ENCODE data around the gene ASIC1. TPM values are rescaled to one million over a fixed set of nuclear protein-coding genes. Genes with fewer than 3 reads are reported as not detected.

Gene ASIC1
- total and polyA plus RNA-seq, 2 experiments from 2014 or later = 0.76 to 1.5 TPM

DNA sequence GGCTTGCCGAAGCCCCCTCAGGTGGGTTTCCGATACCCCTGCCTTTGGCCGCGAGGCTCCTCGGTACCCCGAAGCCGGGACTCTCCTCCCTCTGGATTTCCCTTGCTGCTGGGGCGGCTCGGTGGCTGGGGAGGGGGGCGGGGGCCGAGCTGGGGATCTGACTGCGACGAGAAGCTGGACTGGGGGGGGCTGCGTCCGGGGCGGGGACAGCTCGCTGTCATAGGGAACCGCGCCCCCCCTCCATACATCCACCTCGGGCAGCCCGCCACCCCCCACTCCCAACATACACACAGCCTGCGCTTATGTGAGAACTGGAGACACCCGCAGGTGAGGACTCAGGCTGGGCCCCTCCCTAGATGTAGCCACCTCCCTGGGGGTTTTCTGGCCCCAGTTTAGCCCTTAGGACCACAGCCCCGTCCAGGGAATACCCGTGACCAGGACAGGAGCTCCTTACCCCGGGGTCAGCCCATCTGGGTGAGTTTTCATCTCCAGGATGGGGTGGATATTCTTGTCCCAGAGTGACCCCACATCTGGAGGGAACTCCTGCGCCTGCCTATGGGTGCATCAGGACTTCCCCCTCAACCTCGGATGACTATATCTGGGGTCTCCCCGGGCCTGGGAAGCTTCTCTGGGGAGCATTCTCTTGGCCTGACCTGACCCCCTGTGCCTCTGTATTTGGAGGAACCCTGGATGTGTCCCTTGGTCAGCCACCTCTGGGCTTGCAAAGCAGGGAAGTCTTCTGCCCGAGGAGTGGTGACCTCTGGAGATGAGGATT lies 687 bp downstream of the ASIC1 start:
- Histone ChIP-seq H2AFZ (peak overlapping the region; percentile 63; the same call in 1 of the 2 replicates), H3K79me2 (replicated peaks; ENCODE audit: insufficient read depth) (no peaks in the 10 kb centered on the region), H3K36me3 (ENCODE audit: insufficient read depth) (no peaks in the 10 kb centered on the region), H3K27ac (ENCODE audit: low read depth) (no peak overlapping the region), H3K4me1 (ENCODE audit: insufficient read depth) (peaks cover 9% of the 10 kb centered on the region), H3F3A (replicated peaks; ENCODE audit: low read depth) (peaks cover 9% of the 10 kb centered on the region), H4K20me1 (replicated peaks; ENCODE audit: insufficient read depth) (no peaks in the 10 kb centered on the region), H3K4me3 (peak overlapping the region; percentile 77), H3K9me2 (ENCODE audit: insufficient read depth) (no peaks in the 10 kb centered on the region), H3K4me2 (peak overlapping the region; percentile 94), H3K27me3 (ENCODE audit: insufficient read depth) (peaks cover 91% of the 10 kb centered on the region)
- H3K27ac Mint-ChIP-seq = no peak overlapping the region
- no peaks in the 10 kb centered on the region; the same call in 2 of the 3 replicates for H3K36me3 Mint-ChIP-seq (ENCODE audit: low read depth)
- H3K27me3 Mint-ChIP-seq (ENCODE audit: insufficient read depth, low read depth, poor library complexity) = peaks cover 58% of the 10 kb centered on the region
- ATAC-seq (peak; percentile 5; the same call in 1 of the 3 replicates), DNase-seq (ENCODE audit: low spot score) (no peak)
- no peaks in the 10 kb centered on the region; the same call in 1 of the 3 replicates for H3K9me3 Mint-ChIP-seq
- peak overlapping the region; percentile 62 for H3K4me3 Mint-ChIP-seq
- peaks cover 27% of the 10 kb centered on the region for H3K4me1 Mint-ChIP-seq
- no peak for TF ChIP-seq CREB1 (CRISPR knock-in tag; IDR thresholded peaks at IDR 0.05; ENCODE audit: low read depth)
- no peak for TF ChIP-seq NANOG (IDR thresholded peaks at IDR 0.05; ENCODE audit: borderline replicate concordance)
- TF ChIP-seq EZH2 (IDR thresholded peaks at IDR 0.05; ENCODE audit: low read depth, unreplicated experiment) = no peak
- TF ChIP-seq ZNF114 (CRISPR knock-in tag; IDR thresholded peaks at IDR 0.05) = no peak
- no peak for TF ChIP-seq STAT1 (IDR thresholded peaks at IDR 0.05; ENCODE audit: unreplicated experiment)
- no peak for TF ChIP-seq ZNF331 (CRISPR knock-in tag; IDR thresholded peaks at IDR 0.05; ENCODE audit: low read depth)
- no peak for TF ChIP-seq JUNB (IDR thresholded peaks at IDR 0.05; ENCODE audit: unreplicated experiment)

- Mint-ChIP-seq H3K36me3 (ENCODE audit: low read depth) (no peaks in the 10 kb centered on the region; the same call in 2 of the 3 replicates), H3K27me3 (ENCODE audit: insufficient read depth, low read depth, poor library complexity) (peaks cover 50% of the 10 kb centered on the region), H3K4me3 (peak overlapping the region; percentile 62; the same call in 2 of the 3 replicates), H3K4me1 (peaks cover 28% of the 10 kb centered on the region), H3K27ac (no peak overlapping the region), H3K9me3 (no peaks in the 10 kb centered on the region; the same call in 1 of the 3 replicates)
- Histone ChIP-seq H3K79me2 (replicated peaks; ENCODE audit: insufficient read depth) (no peaks in the 10 kb centered on the region), H3K9me2 (ENCODE audit: insufficient read depth) (no peaks in the 10 kb centered on the region), H3K27ac (ENCODE audit: low read depth) (no peak overlapping the region), H2AFZ (no peak overlapping the region), H3K27me3 (ENCODE audit: insufficient read depth) (peaks cover 83% of the 10 kb centered on the region), H3K4me3 (no peak overlapping the region), H3F3A (replicated peaks; ENCODE audit: low read depth) (peaks cover 9% of the 10 kb centered on the region), H3K36me3 (ENCODE audit: insufficient read depth) (no peaks in the 10 kb centered on the region), H4K20me1 (replicated peaks; ENCODE audit: insufficient read depth) (no peaks in the 10 kb centered on the region), H3K4me1 (ENCODE audit: insufficient read depth) (peaks cover 9% of the 10 kb centered on the region), H3K4me2 (no peak overlapping the region)
- ATAC-seq (no peak), DNase-seq (ENCODE audit: low spot score) (no peak)
- TF ChIP-seq ETS1 (IDR thresholded peaks at IDR 0.05) (no peak), CTCF (conservative IDR thresholded peaks at IDR 0.05; ENCODE audit: low read depth in 2 of 2) (no peak), EZH2 (IDR thresholded peaks at IDR 0.05; ENCODE audit: low read depth, unreplicated experiment) (no peak), JUNB (IDR thresholded peaks at IDR 0.05; ENCODE audit: unreplicated experiment) (no peak), POLR2AphosphoS5 (IDR thresholded peaks at IDR 0.05; ENCODE audit: low read depth) (no peak), ZNF114 (CRISPR knock-in tag; IDR thresholded peaks at IDR 0.05) (no peak), CREB1 (CRISPR knock-in tag; IDR thresholded peaks at IDR 0.05; ENCODE audit: low read depth) (no peak), NANOG (IDR thresholded peaks at IDR 0.05; ENCODE audit: borderline replicate concordance) (no peak), STAT1 (IDR thresholded peaks at IDR 0.05; ENCODE audit: unreplicated experiment) (no peak)
- TF ChIP-seq, protein P1, sequence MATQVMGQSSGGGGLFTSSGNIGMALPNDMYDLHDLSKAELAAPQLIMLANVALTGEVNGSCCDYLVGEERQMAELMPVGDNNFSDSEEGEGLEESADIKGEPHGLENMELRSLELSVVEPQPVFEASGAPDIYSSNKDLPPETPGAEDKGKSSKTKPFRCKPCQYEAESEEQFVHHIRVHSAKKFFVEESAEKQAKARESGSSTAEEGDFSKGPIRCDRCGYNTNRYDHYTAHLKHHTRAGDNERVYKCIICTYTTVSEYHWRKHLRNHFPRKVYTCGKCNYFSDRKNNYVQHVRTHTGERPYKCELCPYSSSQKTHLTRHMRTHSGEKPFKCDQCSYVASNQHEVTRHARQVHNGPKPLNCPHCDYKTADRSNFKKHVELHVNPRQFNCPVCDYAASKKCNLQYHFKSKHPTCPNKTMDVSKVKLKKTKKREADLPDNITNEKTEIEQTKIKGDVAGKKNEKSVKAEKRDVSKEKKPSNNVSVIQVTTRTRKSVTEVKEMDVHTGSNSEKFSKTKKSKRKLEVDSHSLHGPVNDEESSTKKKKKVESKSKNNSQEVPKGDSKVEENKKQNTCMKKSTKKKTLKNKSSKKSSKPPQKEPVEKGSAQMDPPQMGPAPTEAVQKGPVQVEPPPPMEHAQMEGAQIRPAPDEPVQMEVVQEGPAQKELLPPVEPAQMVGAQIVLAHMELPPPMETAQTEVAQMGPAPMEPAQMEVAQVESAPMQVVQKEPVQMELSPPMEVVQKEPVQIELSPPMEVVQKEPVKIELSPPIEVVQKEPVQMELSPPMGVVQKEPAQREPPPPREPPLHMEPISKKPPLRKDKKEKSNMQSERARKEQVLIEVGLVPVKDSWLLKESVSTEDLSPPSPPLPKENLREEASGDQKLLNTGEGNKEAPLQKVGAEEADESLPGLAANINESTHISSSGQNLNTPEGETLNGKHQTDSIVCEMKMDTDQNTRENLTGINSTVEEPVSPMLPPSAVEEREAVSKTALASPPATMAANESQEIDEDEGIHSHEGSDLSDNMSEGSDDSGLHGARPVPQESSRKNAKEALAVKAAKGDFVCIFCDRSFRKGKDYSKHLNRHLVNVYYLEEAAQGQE (IDR thresholded peaks at IDR 0.05; ENCODE audit: unreplicated experiment) = no peak
Measured at GRCh38 chr12:50058743-50059312, 1.4 kb downstream of the ASIC1 start.
